Neural crest cell (in vitro differentiated cells): ENCODE data around the gene ARID3A. TPM values are rescaled to one million over a fixed set of nuclear protein-coding genes. Genes with fewer than 3 reads are reported as not detected.

Source experiments
- DNase-seq: peaks from one replicate; pipeline ENCODE4 v3.0.0; 2021; ENCODE audit warnings: low read depth, mixed read lengths, low spot score
- H3K27ac Mint-ChIP-seq: one replicate; pipeline ENCODE4 v1.8.0; 2021; ENCODE audit warnings: mild to moderate bottlenecking, mixed read lengths; ENCODE audit not compliant: unreplicated experiment
- H3K27me3 Mint-ChIP-seq: 2 replicates; pipeline ENCODE4 v1.8.0; 2021; ENCODE audit warnings: low read depth, mild to moderate bottlenecking, mixed read lengths
- H3K36me3 Mint-ChIP-seq: 2 replicates; pipeline ENCODE4 v1.8.0; 2021; ENCODE audit warnings: low read depth, mild to moderate bottlenecking, mixed read lengths
- H3K4me1 Mint-ChIP-seq: 2 replicates; pipeline ENCODE4 v1.8.0; 2021; ENCODE audit warnings: mixed read lengths
- H3K4me3 Mint-ChIP-seq: one replicate; pipeline ENCODE4 v1.8.0; 2021; ENCODE audit warnings: mild to moderate bottlenecking, mixed read lengths
- H3K9me3 Mint-ChIP-seq: 2 replicates; pipeline ENCODE4 v1.8.0; 2021; ENCODE audit warnings: mixed read lengths
- CTCF ChIP-seq: fragments of 200-600 bp; sonication (generic); conservative IDR thresholded peaks from 2 replicates; pipeline ENCODE4 v1.5.0; 2021; ENCODE audit warnings: antibody characterized with exemption, mild to moderate bottlenecking
- total RNA-seq: library from RNA; stranded (reverse); gene quantifications from 2 replicates; pipeline ENCODE4 v1.2.1, GENCODE V29; 2021

Gene ARID3A
- total RNA-seq, 1 donor from 2014 or later, result 48.4 TPM

- H3K9me3 Mint-ChIP-seq, result no peaks in the 10 kb centered on the region
- H3K4me1 Mint-ChIP-seq, result peaks cover 23% of the 10 kb centered on the region
- H3K36me3 Mint-ChIP-seq, result no peaks in the 10 kb centered on the region
- peak; percentile 82 for DNase-seq
- TF ChIP-seq CTCF, result peak; percentile 96
- H3K4me3 Mint-ChIP-seq, result peak overlapping the region; percentile 56
- peaks cover 10% of the 10 kb centered on the region for H3K27me3 Mint-ChIP-seq
- H3K27ac Mint-ChIP-seq, result no peak overlapping the region
Observed at GRCh38 chr19:982567-983170, 56.8 kb downstream of the ARID3A start.

GRCh38 chr19:984165-984967 lies 58.5 kb downstream of the ARID3A start, which contains the start of gene WDR18:
Gene WDR18 (plus strand): TSS chr19:984345. CDS start chr19:984354, 9 bp downstream.
- Mint-ChIP-seq H3K9me3 (no peaks in the 10 kb centered on the region), H3K4me3 (peak within 1 kb of the TSS; percentile 98), H3K4me1 (peaks cover 23% of the 10 kb centered on the region), H3K27ac (peak within 1 kb of the TSS; percentile 99), H3K36me3 (no peaks in the 10 kb centered on the region), H3K27me3 (peaks cover 10% of the 10 kb centered on the region)
- DNase-seq, result peak; percentile 89
- no peak for TF ChIP-seq CTCF

GRCh38 chr19:986083-986482 lies 60.2 kb downstream of the ARID3A start:
- H3K4me3 Mint-ChIP-seq, result peak overlapping the region; percentile 98
- H3K27me3 Mint-ChIP-seq, result peaks cover 7% of the 10 kb centered on the region

GRCh38 chr19:988081-988480 lies 62.2 kb downstream of the ARID3A start:
- Mint-ChIP-seq H3K9me3 (no peaks in the 10 kb centered on the region), H3K27ac (no peak overlapping the region), H3K36me3 (peaks cover 2% of the 10 kb centered on the region), H3K4me3 (no peak overlapping the region), H3K4me1 (peaks cover 14% of the 10 kb centered on the region), H3K27me3 (peaks cover 7% of the 10 kb centered on the region)
- no peak for DNase-seq
- no peak for TF ChIP-seq CTCF

More at GRCh38 chr19:986083-986482, 60.2 kb downstream of the ARID3A start:
- DNase-seq, result no peak
- H3K36me3 Mint-ChIP-seq, result no peaks in the 10 kb centered on the region
- H3K4me1 Mint-ChIP-seq, result peaks cover 14% of the 10 kb centered on the region
- H3K27ac Mint-ChIP-seq, result no peak overlapping the region
- no peaks in the 10 kb centered on the region for H3K9me3 Mint-ChIP-seq
- TF ChIP-seq CTCF, result no peak

GRCh38 chr19:988510-988909 lies 62.7 kb downstream of the ARID3A start:
- peaks cover 8% of the 10 kb centered on the region for H3K27me3 Mint-ChIP-seq
- no peak for DNase-seq
- H3K27ac Mint-ChIP-seq, result no peak overlapping the region
- H3K36me3 Mint-ChIP-seq, result peaks cover 2% of the 10 kb centered on the region
- H3K4me1 Mint-ChIP-seq, result peaks cover 14% of the 10 kb centered on the region
- H3K9me3 Mint-ChIP-seq, result no peaks in the 10 kb centered on the region
- no peak for TF ChIP-seq CTCF
- peak overlapping the region; percentile 15 for H3K4me3 Mint-ChIP-seq
